Activated T-cell treated with anti-CD3 and anti-CD28 coated beads, Interleukin-2, amount 50 U/mL, for 24 hours (primary cell): ENCODE data around the gene ARIH2.

Experiments
- DNase-seq: peaks from one replicate; pipeline ENCODE4 v3.0.0-alpha.2; 2020
- H3K27ac Mint-ChIP-seq: 2 replicates; pipeline ENCODE4 v1.8.0; 2020; ENCODE audit warnings: mild to moderate bottlenecking, mixed read lengths
- H3K27me3 Mint-ChIP-seq: 2 replicates; pipeline ENCODE4 v1.8.0; 2020; ENCODE audit warnings: mixed read lengths
- H3K36me3 Mint-ChIP-seq: 2 replicates; pipeline ENCODE4 v1.8.0; 2020; ENCODE audit warnings: low read depth, mixed read lengths
- H3K4me1 Mint-ChIP-seq: 2 replicates; pipeline ENCODE4 v1.8.0; 2020; ENCODE audit warnings: low read depth, mixed read lengths
- H3K4me3 Mint-ChIP-seq: 2 replicates; pipeline ENCODE4 v1.8.0; 2020; ENCODE audit warnings: mild to moderate bottlenecking, moderate library complexity, mixed read lengths
- H3K9me3 Mint-ChIP-seq: 2 replicates; pipeline ENCODE4 v1.8.0; 2020; ENCODE audit warnings: mixed read lengths

Gene ARIH2

GRCh38 chr3:48918388-48919214, at the start of gene ARIH2:
TSS of gene ARIH2 (plus strand) at chr3:48918842. CDS start at chr3:48927559, 8,717 bp downstream.
- H3K27me3 Mint-ChIP-seq = no peaks in the 10 kb centered on the region
- H3K4me3 Mint-ChIP-seq = peak within 1 kb of the TSS; percentile 98
- no peaks in the 10 kb centered on the region for H3K9me3 Mint-ChIP-seq
- DNase-seq = peak; percentile 94
- H3K27ac Mint-ChIP-seq = peak within 1 kb of the TSS; percentile 100
- H3K4me1 Mint-ChIP-seq = peaks cover 32% of the 10 kb centered on the region
- peaks cover 40% of the 10 kb centered on the region for H3K36me3 Mint-ChIP-seq

- peak overlapping the region; percentile 69 for H3K27ac Mint-ChIP-seq
- no peaks in the 10 kb centered on the region for H3K27me3 Mint-ChIP-seq
- H3K4me3 Mint-ChIP-seq = no peak overlapping the region
- peaks cover 4% of the 10 kb centered on the region for H3K4me1 Mint-ChIP-seq
- no peaks in the 10 kb centered on the region for H3K9me3 Mint-ChIP-seq
- no peak for DNase-seq
- H3K36me3 Mint-ChIP-seq = peaks cover 40% of the 10 kb centered on the region
These were observed 41.0 kb upstream of the ARIH2 start for GRCh38 chr3:48877671-48878070.

- no peak overlapping the region for H3K4me3 Mint-ChIP-seq
- H3K36me3 Mint-ChIP-seq = peaks cover 43% of the 10 kb centered on the region
- H3K27ac Mint-ChIP-seq = peak overlapping the region; percentile 38
- H3K9me3 Mint-ChIP-seq = no peaks in the 10 kb centered on the region
- H3K27me3 Mint-ChIP-seq = no peaks in the 10 kb centered on the region
- DNase-seq = no peak
- H3K4me1 Mint-ChIP-seq = peaks cover 4% of the 10 kb centered on the region
These were observed 39.2 kb upstream of the ARIH2 start for GRCh38 chr3:48879307-48879993.

GRCh38 chr3:48879994-48880377, 38.7 kb upstream of the ARIH2 start:
- DNase-seq = no peak
- Mint-ChIP-seq H3K9me3 (no peaks in the 10 kb centered on the region), H3K4me3 (no peak overlapping the region), H3K4me1 (peaks cover 4% of the 10 kb centered on the region), H3K36me3 (peaks cover 47% of the 10 kb centered on the region), H3K27me3 (no peaks in the 10 kb centered on the region), H3K27ac (peak overlapping the region; percentile 38)

DNA sequence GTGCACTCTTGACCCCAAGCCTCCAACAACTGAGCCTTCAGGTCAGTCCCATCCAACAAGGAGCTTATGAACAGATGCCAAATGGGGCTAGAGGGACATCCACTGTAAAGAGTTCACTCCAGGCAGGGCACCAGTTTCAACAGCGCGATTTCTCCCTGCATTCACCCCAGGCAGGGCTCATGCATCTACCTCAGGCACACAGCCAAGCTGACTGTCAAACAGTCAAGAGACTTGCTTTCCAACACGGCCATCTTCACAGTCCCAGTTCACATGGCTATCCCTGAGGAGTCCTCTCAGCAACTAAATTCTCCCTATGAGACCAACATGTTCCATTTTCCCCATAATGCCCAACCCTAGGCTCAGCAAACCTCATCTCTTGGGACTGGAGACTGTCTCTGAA, 37.6 kb upstream of the ARIH2 start:
- no peak overlapping the region for H3K27ac Mint-ChIP-seq
- no peaks in the 10 kb centered on the region for H3K27me3 Mint-ChIP-seq
- no peak for DNase-seq
- H3K36me3 Mint-ChIP-seq = peaks cover 54% of the 10 kb centered on the region
- H3K9me3 Mint-ChIP-seq = no peaks in the 10 kb centered on the region
- no peak overlapping the region for H3K4me3 Mint-ChIP-seq
- peaks cover 4% of the 10 kb centered on the region for H3K4me1 Mint-ChIP-seq

DNA sequence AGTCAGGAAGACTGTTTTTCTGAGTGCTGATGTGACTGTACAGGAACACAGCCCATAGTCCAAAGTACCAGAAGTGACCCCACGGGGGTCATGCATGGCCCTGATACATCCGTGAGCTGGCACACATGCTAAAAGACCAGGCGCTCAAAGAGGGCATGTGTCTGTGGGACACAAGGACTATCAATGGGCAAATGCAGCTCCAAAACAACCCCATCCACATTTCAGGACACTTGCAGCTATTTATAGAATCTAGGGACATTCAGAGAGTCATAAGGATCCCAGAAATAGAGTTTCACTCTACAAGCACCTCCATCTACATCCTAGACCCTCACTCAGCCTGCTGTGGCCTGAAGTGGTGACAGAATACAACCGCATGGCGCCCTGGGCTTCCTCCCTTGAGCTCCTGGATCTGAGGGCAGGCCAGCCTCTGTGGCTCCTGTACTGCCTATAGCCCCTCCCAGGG, 37.0 kb upstream of the ARIH2 start:
- Mint-ChIP-seq H3K4me1 (peaks cover 4% of the 10 kb centered on the region), H3K9me3 (no peaks in the 10 kb centered on the region), H3K27me3 (no peaks in the 10 kb centered on the region), H3K4me3 (no peak overlapping the region), H3K36me3 (peaks cover 56% of the 10 kb centered on the region), H3K27ac (no peak overlapping the region)
- no peak for DNase-seq

DNA sequence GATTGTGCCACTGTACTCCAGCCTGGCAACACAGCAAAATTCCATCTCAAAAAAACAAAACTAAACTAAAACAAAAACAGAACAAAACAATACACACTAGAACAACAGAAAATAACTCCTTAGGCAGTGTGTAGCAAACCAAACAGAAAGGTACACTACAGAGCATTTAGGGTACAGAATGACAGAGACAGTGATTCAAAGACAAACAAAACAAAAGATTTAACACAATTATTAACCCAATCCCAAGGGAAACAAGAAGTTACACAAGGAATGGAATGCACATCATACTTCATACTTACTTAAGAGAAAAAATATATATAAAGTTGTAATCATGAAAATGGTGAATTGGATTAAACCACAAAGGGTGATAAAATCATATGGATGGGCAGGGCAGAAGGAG, 32.9 kb upstream of the ARIH2 start:
- Mint-ChIP-seq H3K27me3 (no peaks in the 10 kb centered on the region), H3K4me1 (peaks cover 1% of the 10 kb centered on the region), H3K9me3 (no peaks in the 10 kb centered on the region), H3K36me3 (peaks cover 53% of the 10 kb centered on the region), H3K4me3 (no peak overlapping the region), H3K27ac (no peak overlapping the region)
- no peak for DNase-seq

DNA sequence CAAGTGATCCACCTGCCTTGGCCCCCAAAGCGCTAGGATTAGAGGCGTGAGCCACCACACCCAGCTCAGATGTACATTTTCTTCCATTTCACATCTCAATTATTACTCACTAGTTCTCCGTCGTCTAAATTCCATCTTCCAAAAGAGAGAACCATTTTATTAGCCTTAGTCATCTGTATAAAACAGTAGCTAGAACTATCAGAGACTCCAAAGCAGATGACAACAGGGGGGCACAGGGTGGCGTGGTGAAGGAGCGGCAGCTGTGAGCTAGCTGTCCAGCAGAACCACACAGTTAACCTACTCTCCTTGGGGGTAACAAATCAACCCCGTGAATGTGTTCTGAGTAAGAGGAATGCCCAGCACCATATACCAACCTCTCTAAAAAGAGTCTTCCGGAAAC, 27.0 kb upstream of the ARIH2 start:
- H3K27ac Mint-ChIP-seq = no peak overlapping the region
- H3K4me3 Mint-ChIP-seq = no peak overlapping the region
- no peaks in the 10 kb centered on the region for H3K9me3 Mint-ChIP-seq
- DNase-seq = no peak
- H3K4me1 Mint-ChIP-seq = peaks cover 8% of the 10 kb centered on the region
- no peaks in the 10 kb centered on the region for H3K27me3 Mint-ChIP-seq
- H3K36me3 Mint-ChIP-seq = peaks cover 32% of the 10 kb centered on the region

GRCh38 chr3:48894516-48894915, 24.1 kb upstream of the ARIH2 start:
- DNase-seq = no peak
- H3K4me1 Mint-ChIP-seq = peaks cover 29% of the 10 kb centered on the region
- H3K36me3 Mint-ChIP-seq = peaks cover 29% of the 10 kb centered on the region
- no peaks in the 10 kb centered on the region for H3K27me3 Mint-ChIP-seq
- H3K4me3 Mint-ChIP-seq = no peak overlapping the region
- no peaks in the 10 kb centered on the region for H3K9me3 Mint-ChIP-seq
- H3K27ac Mint-ChIP-seq = no peak overlapping the region

DNA sequence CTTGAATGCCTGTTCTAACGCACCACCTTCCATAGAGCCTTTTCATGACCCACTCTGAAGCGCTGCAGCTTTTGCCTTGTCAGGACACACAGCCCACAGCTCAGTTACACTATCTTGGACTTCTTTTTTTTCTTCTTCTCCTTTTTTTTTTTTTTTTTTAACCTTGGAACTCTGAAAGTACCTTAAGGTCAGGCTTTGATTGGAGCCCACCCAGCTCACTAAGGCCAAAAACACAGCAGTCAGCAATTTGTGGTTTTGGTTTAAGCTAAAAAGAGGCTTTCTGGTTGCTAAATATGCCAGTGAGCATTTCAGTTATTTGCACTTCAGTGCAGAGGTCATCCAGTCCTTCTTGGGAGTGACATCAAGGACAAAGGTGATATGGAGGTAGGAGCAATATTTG, 21.7 kb upstream of the ARIH2 start:
- no peak for DNase-seq
- Mint-ChIP-seq H3K36me3 (peaks cover 12% of the 10 kb centered on the region), H3K27me3 (no peaks in the 10 kb centered on the region), H3K27ac (peak overlapping the region; percentile 77), H3K9me3 (no peaks in the 10 kb centered on the region), H3K4me3 (peak overlapping the region; percentile 48), H3K4me1 (peaks cover 33% of the 10 kb centered on the region)

DNA sequence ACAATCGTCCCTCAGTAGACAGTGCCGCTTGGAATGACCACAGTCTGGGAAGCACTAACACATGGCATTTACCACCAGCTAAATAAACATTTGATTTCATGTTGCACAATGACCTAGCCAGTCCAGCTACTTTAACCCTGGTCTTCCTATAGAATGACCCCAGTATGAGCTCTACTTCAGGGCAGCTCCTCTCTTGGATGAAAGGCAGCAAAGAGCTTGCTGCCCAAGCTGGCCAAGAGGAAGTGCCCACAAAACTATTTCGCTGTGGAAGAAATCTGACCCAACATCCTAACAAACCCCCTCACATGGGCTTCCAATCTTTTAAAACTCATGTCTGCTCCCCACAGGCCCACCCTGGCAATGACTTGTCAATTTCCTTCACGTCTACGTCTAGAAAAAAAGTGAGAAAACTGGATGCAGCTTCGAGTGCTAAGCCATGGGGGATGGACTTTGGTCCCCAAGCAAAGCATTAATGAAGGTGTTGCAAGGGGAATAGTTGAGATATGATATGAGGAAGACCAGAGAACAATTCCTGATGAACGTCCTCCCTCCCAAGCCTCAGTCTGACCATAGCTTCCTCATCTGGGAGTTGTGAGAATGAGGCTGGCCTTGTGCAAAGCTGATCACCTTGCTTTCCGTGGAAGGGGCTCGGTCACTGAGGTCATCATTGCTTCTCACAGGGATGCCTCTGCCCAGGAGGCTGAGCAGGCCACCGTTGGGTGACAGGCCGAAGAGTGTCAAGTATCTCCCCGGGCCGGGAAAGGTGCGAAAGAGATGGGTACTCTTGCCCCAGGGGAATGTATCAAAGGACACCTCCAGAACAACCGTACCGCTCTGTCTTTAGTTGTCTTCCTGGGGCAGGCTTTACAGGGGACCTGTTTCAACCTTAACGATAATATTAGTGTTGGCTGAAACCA, 20.9 kb upstream of the ARIH2 start:
- Mint-ChIP-seq H3K27me3 (no peaks in the 10 kb centered on the region), H3K36me3 (peaks cover 8% of the 10 kb centered on the region), H3K27ac (peak overlapping the region; percentile 93), H3K4me1 (peaks cover 33% of the 10 kb centered on the region), H3K9me3 (no peaks in the 10 kb centered on the region), H3K4me3 (peak overlapping the region; percentile 95)
- DNase-seq = peak; percentile 39

DNA sequence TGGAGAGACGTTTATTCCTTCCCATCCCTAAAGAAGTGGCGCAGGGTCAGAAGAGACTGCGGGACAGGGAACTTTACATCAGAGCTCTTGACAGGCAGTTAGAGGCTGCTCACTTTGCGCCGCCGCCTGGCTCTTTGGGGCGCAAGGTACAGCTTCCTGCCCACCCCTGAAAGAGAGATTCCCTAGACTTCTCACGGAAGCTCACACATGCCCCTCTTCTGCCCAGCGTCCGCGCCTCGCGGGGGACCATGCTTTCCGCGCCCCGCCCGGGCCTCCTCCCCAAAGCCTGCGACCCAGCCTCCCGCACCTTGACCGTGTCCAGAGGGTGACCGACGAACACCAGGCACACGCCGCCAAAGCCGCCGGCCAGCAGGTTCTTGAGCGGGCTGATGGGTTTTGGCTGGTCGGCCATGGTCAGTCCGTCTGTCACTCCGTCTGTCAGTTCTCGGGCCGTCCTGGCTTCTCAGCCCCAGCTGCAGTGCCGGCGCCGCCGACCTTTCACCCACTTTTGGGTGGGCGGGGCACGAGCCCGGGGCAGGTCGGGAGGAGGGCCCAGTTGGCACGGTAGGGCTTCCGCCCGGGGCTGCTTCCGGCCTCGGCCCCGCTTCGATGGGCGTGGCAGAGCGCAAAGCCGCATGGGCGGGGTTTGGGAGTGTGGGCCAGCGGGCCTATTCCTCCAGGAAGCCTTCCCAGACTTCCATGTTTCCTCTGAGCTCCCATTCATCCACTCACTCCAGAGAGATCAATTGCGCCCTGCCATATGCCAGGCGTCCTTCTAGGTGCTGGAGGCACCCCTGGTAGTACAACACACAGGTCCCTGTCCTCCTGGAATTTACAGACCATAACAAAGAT, 20.0 kb upstream of the ARIH2 start, which contains the start of gene SLC25A20:
Gene SLC25A20, minus strand, starts transcription at position 500 of the 852 bp plus-strand sequence. Its CDS starts 88 bp downstream, at position 412.
- peak; percentile 94 for DNase-seq
- Mint-ChIP-seq H3K4me3 (peak within 1 kb of the TSS; percentile 95), H3K9me3 (no peaks in the 10 kb centered on the region), H3K27me3 (no peaks in the 10 kb centered on the region), H3K27ac (peak within 1 kb of the TSS; percentile 93), H3K36me3 (peaks cover 8% of the 10 kb centered on the region), H3K4me1 (peaks cover 38% of the 10 kb centered on the region)

DNA sequence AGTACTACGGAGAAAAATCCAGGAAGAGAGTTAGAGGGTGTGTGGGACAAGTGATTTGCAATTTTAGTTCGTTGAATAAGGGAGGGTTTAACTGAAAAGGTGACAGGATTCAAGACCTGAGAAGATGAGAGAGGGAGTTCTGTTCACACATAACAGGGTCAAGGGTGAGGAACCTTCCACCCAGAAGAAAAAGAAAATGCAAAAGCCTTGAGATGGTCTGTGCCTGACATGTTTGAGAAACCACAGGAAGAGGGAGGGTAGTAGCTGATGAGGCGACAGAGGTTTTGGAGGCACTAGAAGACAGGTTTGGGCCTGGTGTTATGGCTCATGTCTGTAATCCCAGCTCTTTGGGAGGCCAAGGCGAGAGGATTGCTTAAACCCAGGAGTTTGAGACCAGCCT, 19.4 kb upstream of the ARIH2 start:
- H3K36me3 Mint-ChIP-seq = peaks cover 8% of the 10 kb centered on the region
- H3K4me1 Mint-ChIP-seq = peaks cover 38% of the 10 kb centered on the region
- no peaks in the 10 kb centered on the region for H3K27me3 Mint-ChIP-seq
- peak overlapping the region; percentile 95 for H3K4me3 Mint-ChIP-seq
- no peaks in the 10 kb centered on the region for H3K9me3 Mint-ChIP-seq
- DNase-seq = peak; percentile 40
- H3K27ac Mint-ChIP-seq = peak overlapping the region; percentile 93
